Neural cell (in vitro differentiated cells): ENCODE measurements around the gene EEPD1. TPM values are rescaled to one million over a fixed set of nuclear protein-coding genes. Genes with fewer than 3 reads are reported as not detected.

Experiments
- H2AFZ ChIP-seq: fragments of 200-600, 300-800 bp; sonication (generic), shearing (Covaris generic); 2 replicates; pipeline ENCODE4 v1.6.0; 2014; ENCODE audit warnings: low read depth, mild to moderate bottlenecking, antibody characterized with exemption, low read length, moderate library complexity
- H3F3A ChIP-seq: fragments of 200-600 bp; shearing (Covaris generic); 2 replicates; pipeline ENCODE4 v1.6.1; 2016; ENCODE audit warnings: mild to moderate bottlenecking, moderate library complexity, mixed read lengths, antibody characterized with exemption, low read length; ENCODE audit not compliant: insufficient read depth, poor library complexity, severe bottlenecking
- H3K27ac ChIP-seq: fragments of 200-600, 300-800 bp; sonication (generic), shearing (Covaris generic); 2 replicates; pipeline ENCODE4 v1.5.1; 2014; ENCODE audit warnings: mild to moderate bottlenecking, low read length, moderate library complexity
- H3K27me3 ChIP-seq: fragments of 300-800, 200-600 bp; sonication (generic), shearing (Covaris generic); 2 replicates; pipeline ENCODE4 v1.6.0; 2014; ENCODE audit warnings: mild to moderate bottlenecking, low read depth, low read length, moderate library complexity; ENCODE audit not compliant: insufficient read depth
- H3K36me3 ChIP-seq: fragments of 300-800, 200-600 bp; sonication (generic), shearing (Covaris generic); 2 replicates; pipeline ENCODE4 v1.5.1; 2014; ENCODE audit warnings: mild to moderate bottlenecking, antibody characterized with exemption, low read length, moderate library complexity; ENCODE audit not compliant: insufficient read depth
- H3K4me2 ChIP-seq: fragments of 300-800, 200-600 bp; sonication (generic), shearing (Covaris generic); 2 replicates; pipeline ENCODE4 v1.6.0; 2014; ENCODE audit warnings: mild to moderate bottlenecking, low read length
- H3K4me3 ChIP-seq: fragments of 300-800, 200-600 bp; sonication (generic), shearing (Covaris generic); 2 replicates; pipeline ENCODE4 v1.5.1; 2014; ENCODE audit warnings: mild to moderate bottlenecking, low read length, moderate library complexity
- H3K79me2 ChIP-seq: fragments of 200-600 bp; shearing (Covaris generic); replicated peaks from 2 replicates; pipeline ENCODE4 v1.6.0; 2014; ENCODE audit warnings: mild to moderate bottlenecking, low read length, moderate library complexity; ENCODE audit not compliant: insufficient read depth
- H3K9ac ChIP-seq: fragments of 300-800, 200-600 bp; sonication (generic), shearing (Covaris generic); 2 replicates; pipeline ENCODE4 v1.6.1; 2016; ENCODE audit warnings: mild to moderate bottlenecking, low read length, mixed read lengths
- H3K9me2 ChIP-seq: fragments of 200-600 bp; shearing (Covaris generic); 2 replicates; pipeline ENCODE4 v1.6.1; 2016; ENCODE audit warnings: mild to moderate bottlenecking, low read length, mixed read lengths; ENCODE audit not compliant: insufficient read depth
- H3K9me3 ChIP-seq: fragments of 200-600, 300-800 bp; sonication (generic), shearing (Covaris generic); 2 replicates; pipeline ENCODE4 v1.6.1; 2016; ENCODE audit warnings: mild to moderate bottlenecking, mixed run types, low read length, moderate library complexity, mixed read lengths
- H4K20me1 ChIP-seq: fragments of 200-600 bp; shearing (Covaris generic); 2 replicates; pipeline ENCODE4 v1.6.1; 2016; ENCODE audit warnings: mild to moderate bottlenecking, mixed run types; ENCODE audit not compliant: insufficient read depth
- CTCF ChIP-seq: fragments of 450-650 bp; IDR thresholded peaks from 2 replicates; pipeline ENCODE4 v1.5.1; 2014; ENCODE audit warnings: antibody characterized with exemption, mild to moderate bottlenecking, moderate library complexity; ENCODE audit not compliant: poor library complexity, severe bottlenecking
- EP300 ChIP-seq: fragments of 450-650 bp; conservative IDR thresholded peaks from 2 replicates; pipeline ENCODE4 v1.6.1; 2014; ENCODE audit warnings: antibody characterized with exemption, mild to moderate bottlenecking, moderate library complexity; ENCODE audit not compliant: poor library complexity, severe bottlenecking
- EZH2 ChIP-seq: fragments of 200-600, 300-800 bp; shearing (Covaris generic), sonication (generic); IDR thresholded peaks from 2 replicates; pipeline ENCODE4 v1.6.1; 2014; ENCODE audit warnings: antibody characterized with exemption, low read length, borderline replicate concordance, mild to moderate bottlenecking; ENCODE audit not compliant: insufficient read depth, poor library complexity, severe bottlenecking
- MXI1 ChIP-seq: fragments of 450-650 bp; conservative IDR thresholded peaks from 2 replicates; pipeline ENCODE4 v1.6.1; 2014; ENCODE audit warnings: antibody characterized with exemption, mild to moderate bottlenecking; ENCODE audit not compliant: poor library complexity, severe bottlenecking
- POLR2AphosphoS5 ChIP-seq: IDR thresholded peaks from 2 replicates; pipeline ENCODE4 v1.6.1; 2012
- RAD21 ChIP-seq: fragments of 450-650 bp; conservative IDR thresholded peaks from 2 replicates; pipeline ENCODE4 v1.6.1; 2014; ENCODE audit warnings: antibody characterized with exemption, mild to moderate bottlenecking, moderate library complexity
- REST ChIP-seq: IDR thresholded peaks from 2 replicates; pipeline ENCODE4 v1.6.1; 2012; ENCODE audit warnings: borderline replicate concordance
- SMC3 ChIP-seq: fragments of 450-650 bp; conservative IDR thresholded peaks from 2 replicates; pipeline ENCODE4 v1.6.1; 2014; ENCODE audit warnings: antibody characterized with exemption, mild to moderate bottlenecking, moderate library complexity; ENCODE audit not compliant: poor library complexity
- TAF1 ChIP-seq: IDR thresholded peaks from 2 replicates; pipeline ENCODE4 v1.6.1; 2012; ENCODE audit warnings: low read depth
- polyA plus RNA-seq: library from polyadenylated mRNA; depleted of rRNA; stranded (reverse); fragments of >200 nt; gene quantifications from 2 replicates; pipeline ENCODE4 v1.2.3, GENCODE V29; 2014

The EEPD1 gene
- polyA plus RNA-seq, 1 donor from 2014 or later: 4.2 TPM

- no peaks in the 10 kb centered on the region for H3K36me3 ChIP-seq
- no peaks in the 10 kb centered on the region for H3K79me2 ChIP-seq
- no peaks in the 10 kb centered on the region for H3K9me2 ChIP-seq
- no peaks in the 10 kb centered on the region for H3K27me3 ChIP-seq
- H3K9me3 ChIP-seq: no peaks in the 10 kb centered on the region
- H3K4me2 ChIP-seq: no peak overlapping the region
- no peak overlapping the region for H2AFZ ChIP-seq
- TF ChIP-seq CTCF (no peak), MXI1 (no peak), EZH2 (no peak)
- H3K27ac ChIP-seq: no peak overlapping the region
- no peak overlapping the region for H3K9ac ChIP-seq
- H3F3A ChIP-seq: no peaks in the 10 kb centered on the region
- no peaks in the 10 kb centered on the region for H4K20me1 ChIP-seq
- H3K4me3 ChIP-seq: no peak overlapping the region
Measured at GRCh38 chr7:36286226-36286625, 133.2 kb downstream of the EEPD1 start.

GRCh38 chr7:36286688-36287087, 133.6 kb downstream of the EEPD1 start:
- Histone ChIP-seq H3K36me3 (no peaks in the 10 kb centered on the region), H3K27me3 (no peaks in the 10 kb centered on the region), H3K4me2 (no peak overlapping the region), H3K79me2 (no peaks in the 10 kb centered on the region), H4K20me1 (no peaks in the 10 kb centered on the region), H2AFZ (no peak overlapping the region), H3K9ac (no peak overlapping the region), H3F3A (no peaks in the 10 kb centered on the region), H3K4me3 (no peak overlapping the region), H3K9me2 (no peaks in the 10 kb centered on the region), H3K9me3 (no peaks in the 10 kb centered on the region), H3K27ac (no peak overlapping the region)
- TF ChIP-seq EP300: no peak
- TF ChIP-seq EZH2: no peak
- TF ChIP-seq CTCF: no peak
- no peak for TF ChIP-seq POLR2AphosphoS5
- no peak for TF ChIP-seq RAD21
- no peak for TF ChIP-seq MXI1
- no peak for TF ChIP-seq TAF1
- no peak for TF ChIP-seq SMC3
- no peak for TF ChIP-seq REST
